ENCODE measurements around the gene CPD.

Gene CPD

DNA sequence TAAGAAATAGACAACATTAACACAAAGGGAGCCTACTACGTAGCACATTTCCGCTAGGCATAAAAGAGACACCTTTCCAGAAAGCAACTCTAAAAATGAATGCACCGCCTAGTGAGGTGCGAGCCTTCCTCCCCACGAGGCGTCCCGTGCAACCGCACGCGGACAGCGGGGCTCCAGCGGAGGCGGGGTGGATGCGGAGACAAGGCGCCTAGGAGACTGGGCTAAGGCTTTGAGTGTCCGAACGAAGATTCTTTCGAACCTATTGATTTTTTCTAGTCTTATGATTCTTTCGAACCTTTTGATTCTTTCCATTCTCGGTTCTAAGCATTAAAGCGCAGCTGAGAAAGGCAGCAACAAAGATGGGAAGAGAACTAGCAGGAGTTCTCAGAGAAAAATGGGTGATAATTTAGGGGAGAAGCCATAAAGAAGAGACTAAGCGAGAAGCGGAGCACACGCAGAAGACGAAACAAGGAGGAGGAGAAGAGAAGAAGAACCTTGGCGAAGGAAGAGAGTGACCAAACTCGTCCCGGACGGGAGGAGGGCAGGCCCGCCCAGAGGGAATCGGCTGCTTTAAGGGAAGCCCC is 394 bp upstream of the CPD start:
- Histone ChIP-seq H3K4me1 (peaks cover 25 to 42% (median 37%) of the 10 kb centered on the region in 10 experiments), H3K27ac (peak overlapping the region in 3 of 11 experiments; percentile 30 to 77 (median 72); a peak in 3 of 22 replicates), H3K9ac (peak overlapping the region; percentile 52 to 88 (median 82); a peak in 20 of 22 replicates), H3K27me3 (peaks cover 15 to 46% (median 28%) of the 10 kb centered on the region in 11 experiments), H4K20me1 (peaks cover 12 to 39% (median 23%) of the 10 kb centered on the region in 11 experiments; a peak in 20 of 22 replicates), H3K9me3 (replicated peaks in 1 of 11) (no peaks in the 10 kb centered on the region), H3K4me3 (peak overlapping the region; percentile 78 to 95 (median 86)), H3K4me2 (peak overlapping the region; percentile 82 to 98 (median 94)), H3K36me3 (no peaks in the 10 kb centered on the region)
- no peak for TF ChIP-seq Cebpa-rat (IDR thresholded peaks at IDR 0.05)

DNA sequence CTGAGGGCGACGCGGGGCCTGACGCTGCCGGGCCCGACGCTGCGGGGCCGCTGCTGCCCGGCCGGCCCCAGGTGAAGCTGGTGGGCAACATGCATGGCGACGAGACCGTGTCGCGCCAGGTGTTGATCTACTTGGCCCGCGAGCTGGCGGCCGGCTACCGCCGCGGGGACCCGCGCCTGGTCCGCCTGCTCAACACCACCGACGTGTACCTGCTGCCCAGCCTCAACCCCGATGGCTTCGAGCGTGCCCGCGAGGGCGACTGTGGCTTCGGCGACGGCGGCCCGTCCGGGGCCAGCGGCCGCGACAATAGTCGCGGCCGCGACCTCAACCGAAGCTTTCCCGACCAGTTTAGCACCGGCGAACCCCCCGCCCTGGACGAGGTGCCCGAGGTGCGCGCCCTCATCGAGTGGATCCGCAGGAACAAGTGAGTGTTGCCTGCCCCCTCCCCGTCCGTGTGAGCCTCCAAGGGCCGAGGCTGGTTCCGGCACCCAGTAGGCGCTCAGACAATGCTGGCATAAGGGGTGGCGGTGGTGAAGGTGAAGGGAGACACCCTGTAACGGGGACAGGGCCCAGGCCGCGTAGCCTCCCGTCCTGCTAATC is 676 bp downstream of the CPD start:
- Histone ChIP-seq H3K4me2 (peak overlapping the region; percentile 91 to 98 (median 95)), H3K9ac (peak overlapping the region; percentile 74 to 90 (median 83)), H3K4me3 (peak overlapping the region; percentile 78 to 95 (median 86)), H3K27ac (peak overlapping the region; percentile 41 to 77 (median 65)), H4K20me1 (peaks cover 12 to 40% (median 23%) of the 10 kb centered on the region in 11 experiments; a peak in 20 of 22 replicates), H3K36me3 (no peaks in the 10 kb centered on the region), H3K4me1 (peaks cover 25 to 42% (median 37%) of the 10 kb centered on the region in 10 experiments), H3K27me3 (peaks cover 15 to 46% (median 28%) of the 10 kb centered on the region in 11 experiments), H3K9me3 (replicated peaks in 1 of 11) (no peaks in the 10 kb centered on the region)
- no peak for TF ChIP-seq Cebpa-rat (IDR thresholded peaks at IDR 0.05)

DNA sequence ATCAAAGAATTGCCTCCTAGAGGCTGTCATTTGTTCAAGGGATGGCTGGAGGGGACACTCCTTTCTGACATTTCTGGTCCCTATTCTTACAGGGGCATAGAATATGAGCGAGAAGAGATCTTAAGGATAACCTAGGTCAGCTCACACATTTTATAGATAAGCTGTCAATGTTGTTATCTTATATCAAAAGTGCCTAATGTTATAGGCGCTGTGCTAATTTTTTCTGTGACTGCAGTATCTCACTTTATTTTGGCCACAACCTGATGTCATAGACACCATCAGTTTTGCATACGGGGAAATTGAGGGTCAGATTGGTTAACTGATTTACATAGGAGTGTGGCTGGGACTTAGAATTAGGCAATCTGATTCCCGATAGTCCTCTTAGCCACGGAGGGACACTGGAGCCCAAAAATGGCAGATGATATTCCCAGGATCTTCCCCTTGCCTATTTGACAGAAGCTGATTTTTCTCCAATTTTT is 1.2 kb downstream of the CPD start:
- H3K27me3 ChIP-seq: peaks cover 15 to 46% (median 28%) of the 10 kb centered on the region in 11 experiments
- peaks cover 25 to 42% (median 37%) of the 10 kb centered on the region in 10 experiments for H3K4me1 ChIP-seq
- H3K36me3 ChIP-seq: peaks cover 0 to 3% (median 2%) of the 10 kb centered on the region in 11 experiments; a peak in 6 of 22 replicates
- H3K9ac ChIP-seq: peak overlapping the region; percentile 74 to 90 (median 83)
- H3K9me3 ChIP-seq (replicated peaks in 1 of 11): no peaks in the 10 kb centered on the region
- no peak for TF ChIP-seq Cebpa-rat (IDR thresholded peaks at IDR 0.05)
- peak overlapping the region in 3 of 11 experiments; percentile 53 to 72 (median 62); a peak in 3 of 22 replicates for H3K27ac ChIP-seq
- H3K4me3 ChIP-seq: peak overlapping the region; percentile 78 to 95 (median 86)
- peak overlapping the region; percentile 91 to 98 (median 95) for H3K4me2 ChIP-seq
- H4K20me1 ChIP-seq: peaks cover 12 to 40% (median 23%) of the 10 kb centered on the region in 11 experiments; a peak in 20 of 22 replicates

DNA sequence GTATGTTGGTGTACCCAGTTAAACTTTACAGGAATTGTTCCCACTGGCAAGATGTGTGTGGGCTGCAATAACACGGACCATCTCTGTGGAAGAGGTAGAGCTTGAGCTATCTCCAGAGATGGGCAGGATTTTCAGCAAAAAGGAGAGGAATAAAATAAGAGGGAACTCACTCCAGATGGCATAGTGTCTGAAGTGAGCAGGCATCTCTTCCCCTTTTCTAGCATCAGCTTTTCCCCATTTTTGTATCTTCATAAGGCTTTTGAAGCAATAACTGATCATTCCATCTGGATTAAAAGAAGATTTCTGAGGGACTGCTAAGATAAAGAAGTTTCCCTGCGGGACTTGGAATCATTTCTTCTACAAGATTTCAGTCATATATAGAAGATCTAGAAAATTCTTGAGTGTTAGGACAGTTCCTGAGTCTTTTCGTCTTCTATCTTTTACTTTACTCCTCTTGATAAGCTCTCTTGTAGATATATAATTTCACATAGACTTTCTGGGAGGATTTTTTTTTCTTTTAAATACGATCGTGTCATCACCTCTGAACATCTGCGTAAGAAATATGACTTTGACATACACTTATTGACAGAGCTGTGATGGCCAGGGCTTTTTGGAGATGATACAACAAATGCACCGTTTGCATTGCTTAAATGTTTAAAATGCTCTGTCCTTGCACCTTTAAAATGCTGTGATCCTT is 2.1 kb downstream of the CPD start:
- peaks cover 15 to 46% (median 28%) of the 10 kb centered on the region in 11 experiments for H3K27me3 ChIP-seq
- peak overlapping the region; percentile 91 to 98 (median 95) for H3K4me2 ChIP-seq
- H3K4me3 ChIP-seq: peak overlapping the region in 8 of 10 experiments; percentile 78 to 95 (median 88); a peak in 10 of 20 replicates
- no peak overlapping the region for H3K27ac ChIP-seq
- no peaks in the 10 kb centered on the region for H3K9me3 ChIP-seq (replicated peaks in 1 of 11)
- peaks cover 12 to 40% (median 23%) of the 10 kb centered on the region in 11 experiments; a peak in 20 of 22 replicates for H4K20me1 ChIP-seq
- no peak for TF ChIP-seq Cebpa-rat (IDR thresholded peaks at IDR 0.05)
- H3K36me3 ChIP-seq: peaks cover 2 to 11% (median 9%) of the 10 kb centered on the region in 11 experiments; a peak in 20 of 22 replicates
- H3K4me1 ChIP-seq: peaks cover 25 to 42% (median 37%) of the 10 kb centered on the region in 10 experiments
- H3K9ac ChIP-seq: peak overlapping the region in 1 of 11 experiments; percentile 81; a peak in 4 of 22 replicates

DNA sequence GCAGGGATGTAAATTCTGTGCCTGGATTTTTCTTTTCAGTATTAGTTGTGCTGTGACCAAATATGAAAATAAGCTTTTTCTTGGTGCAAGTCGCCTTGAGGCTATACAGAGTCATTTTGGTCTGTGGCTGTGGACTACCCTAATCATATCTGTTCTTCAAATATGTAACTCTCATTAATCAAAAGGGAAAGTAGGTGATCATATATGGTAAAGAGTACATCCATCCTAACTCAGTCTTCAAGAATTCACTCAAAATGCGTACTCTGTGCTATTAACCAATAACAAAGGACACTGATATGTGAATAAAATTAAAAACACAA is 2.6 kb downstream of the CPD start:
- TF ChIP-seq Cebpa-rat (IDR thresholded peaks at IDR 0.05): no peak
- Histone ChIP-seq H3K4me1 (peaks cover 25 to 42% (median 37%) of the 10 kb centered on the region in 10 experiments), H3K4me2 (peak overlapping the region; percentile 91 to 98 (median 95); a peak in 19 of 22 replicates), H3K9me3 (replicated peaks in 1 of 11) (no peaks in the 10 kb centered on the region), H3K4me3 (peak overlapping the region in 2 of 10 experiments; percentile 78 to 88; a peak in 2 of 20 replicates), H3K9ac (peak overlapping the region in 1 of 11 experiments; percentile 81; a peak in 1 of 22 replicates), H3K27ac (no peak overlapping the region), H4K20me1 (peaks cover 12 to 40% (median 23%) of the 10 kb centered on the region in 11 experiments; a peak in 20 of 22 replicates), H3K36me3 (peaks cover 7 to 16% (median 14%) of the 10 kb centered on the region in 11 experiments; a peak in 21 of 22 replicates), H3K27me3 (peaks cover 15 to 46% (median 28%) of the 10 kb centered on the region in 11 experiments)

DNA sequence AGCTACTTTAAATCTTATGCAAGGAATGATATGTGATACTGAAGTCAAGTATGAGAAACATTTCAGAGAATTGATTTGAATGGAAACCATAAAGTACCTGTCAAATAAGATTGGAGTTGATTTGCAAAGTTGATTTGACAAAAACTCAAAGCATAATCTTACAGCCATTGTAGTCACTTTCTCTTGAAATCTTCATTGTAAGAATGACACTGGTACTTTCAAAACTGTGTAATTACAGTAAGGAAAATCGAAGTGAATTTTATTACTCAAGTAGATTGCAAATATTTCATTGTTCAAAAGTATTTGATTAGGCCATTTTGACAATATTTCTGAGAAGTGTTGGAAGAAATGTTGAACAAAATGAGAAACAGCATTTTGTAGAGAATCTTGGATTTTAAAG is 3.6 kb downstream of the CPD start:
- Histone ChIP-seq H3K27me3 (peaks cover 15 to 43% (median 28%) of the 10 kb centered on the region in 11 experiments), H3K9ac (no peak overlapping the region), H3K27ac (no peak overlapping the region), H3K9me3 (replicated peaks in 1 of 11) (peaks cover 0 to 6% (median 2%) of the 10 kb centered on the region in 11 experiments; a peak in 7 of 22 replicates), H4K20me1 (peaks cover 12 to 40% (median 23%) of the 10 kb centered on the region in 11 experiments; a peak in 20 of 22 replicates), H3K36me3 (peaks cover 16 to 26% (median 24%) of the 10 kb centered on the region in 11 experiments; a peak in 21 of 22 replicates), H3K4me2 (no peak overlapping the region), H3K4me3 (no peak overlapping the region), H3K4me1 (peaks cover 22 to 31% (median 27%) of the 10 kb centered on the region in 10 experiments)
- TF ChIP-seq Cebpa-rat (IDR thresholded peaks at IDR 0.05): no peak

DNA sequence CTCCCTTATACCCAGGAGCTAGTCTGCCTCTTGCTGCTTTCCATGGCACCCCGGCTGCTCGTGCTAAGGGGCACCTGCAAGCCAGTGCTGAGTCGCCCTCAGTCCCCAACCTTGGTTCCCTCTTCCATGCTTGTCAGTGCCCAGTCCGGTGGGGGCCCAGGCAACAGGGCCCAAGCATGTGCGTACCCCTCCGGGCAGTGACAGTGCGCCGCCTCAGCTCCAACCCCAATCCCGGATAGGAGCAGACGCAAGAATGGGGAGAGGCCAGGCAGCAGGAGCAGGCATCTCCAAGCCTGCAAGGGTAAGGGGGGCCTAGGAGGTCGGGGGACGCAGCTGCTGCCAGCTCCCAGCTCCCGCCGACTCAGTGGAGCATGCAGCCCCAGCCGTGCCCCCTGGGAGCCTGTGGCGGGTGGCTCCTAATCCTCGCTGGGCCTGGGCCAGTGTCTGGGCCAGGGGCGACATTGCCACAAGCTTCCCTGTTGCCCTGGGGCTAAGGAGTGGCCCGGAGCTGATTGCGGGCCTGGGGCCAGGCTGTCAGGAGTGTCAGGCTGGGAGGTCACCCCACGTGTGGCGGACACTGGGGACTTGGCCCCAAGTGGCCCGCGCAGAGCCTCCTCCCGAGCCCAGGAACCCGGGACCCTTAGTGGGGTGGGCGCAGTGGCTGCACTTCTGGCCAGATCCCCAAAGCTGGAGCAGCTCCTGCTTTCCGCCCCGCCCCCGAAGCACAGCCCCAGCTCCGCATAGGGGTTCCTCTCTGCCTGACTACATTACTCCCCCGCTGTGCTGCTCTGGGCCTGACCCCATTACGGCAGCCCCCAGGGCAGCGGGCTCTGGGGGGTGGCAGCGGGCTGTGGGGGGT is 9.8 kb downstream of the CPD start:
- no peak overlapping the region for H3K9ac ChIP-seq
- no peak overlapping the region for H3K27ac ChIP-seq
- H3K4me1 ChIP-seq: no peaks in the 10 kb centered on the region
- TF ChIP-seq Cebpa-rat (IDR thresholded peaks at IDR 0.05): no peak
- H3K27me3 ChIP-seq: no peaks in the 10 kb centered on the region
- peaks cover 0 to 2% (median 0%) of the 10 kb centered on the region in 11 experiments; a peak in 2 of 22 replicates for H4K20me1 ChIP-seq
- peaks cover 6 to 25% (median 13%) of the 10 kb centered on the region in 11 experiments; a peak in 21 of 22 replicates for H3K9me3 ChIP-seq (replicated peaks in 1 of 11)
- no peak overlapping the region for H3K4me2 ChIP-seq
- H3K36me3 ChIP-seq: peaks cover 45 to 69% (median 59%) of the 10 kb centered on the region in 11 experiments
- no peak overlapping the region for H3K4me3 ChIP-seq

Data from BLaER1 treated with 17β-estradiol and CSF1 and Interleukin-3, amounts not matched to agents 10 nM and 100 nM (cell line).